ENCODE data around the gene SLC43A3. TPM values are rescaled to one million over a fixed set of nuclear protein-coding genes. Genes with fewer than 3 reads are reported as not detected.

SLC43A3 gene
- 21.4 and 21.9 TPM in 2 replicates for total RNA-seq (2021)
- long read RNA-seq, transcript SLC43A3-203 (14 exons, 2,617 nt) = major isoform, 52 of 113 reads
- long read RNA-seq, partial matches to known transcripts = 7 of 113 reads
- long read RNA-seq, other reads (novel, unspliced or antisense) = 50 of 113 reads

DNA sequence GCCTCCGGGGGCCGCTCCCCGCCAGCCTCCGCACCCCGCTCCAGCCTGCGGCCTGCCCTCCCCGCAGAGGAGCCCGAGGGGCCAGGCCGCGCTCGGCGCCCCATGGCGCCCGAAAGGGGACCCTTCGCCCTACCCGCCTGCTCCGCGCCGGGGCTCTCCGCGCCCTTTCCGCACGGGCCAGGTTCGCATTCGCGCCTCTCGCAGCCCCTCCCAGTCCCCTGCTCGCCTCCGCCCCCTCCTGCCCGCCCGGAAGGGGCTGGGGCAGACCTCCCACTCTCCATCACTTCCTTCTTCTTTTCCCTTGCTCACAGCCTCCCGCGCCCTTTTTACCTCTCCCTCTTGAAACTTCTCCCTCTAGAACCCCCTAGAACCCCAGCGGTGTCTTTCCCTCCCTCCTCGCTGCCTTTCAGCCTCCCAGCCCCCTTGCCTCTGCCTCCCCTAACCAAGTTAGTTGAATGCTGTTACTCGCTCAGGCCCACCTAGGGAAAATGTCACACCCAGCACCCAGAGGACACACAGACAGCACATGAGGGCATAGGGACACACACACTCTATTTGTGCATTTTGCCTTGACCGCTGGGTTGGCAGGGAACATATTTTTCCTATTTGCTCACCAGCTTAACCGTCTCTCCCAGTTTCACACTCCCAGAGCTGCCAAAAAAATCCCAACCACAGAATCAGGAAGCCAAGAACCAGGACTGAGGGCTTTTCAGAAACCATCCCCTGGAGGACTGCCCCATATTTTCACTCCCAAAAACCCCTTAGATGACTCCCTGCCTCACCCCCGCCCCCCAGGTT is at the start of gene SLC43A3:
SLC43A3 (minus strand) TSS at position 193 of the 798 bp plus-strand sequence. CDS start 949 bp downstream, outside the sequence.
- Histone ChIP-seq H3T11ph (ENCODE audit: low read length) (no peak within 1 kb of the TSS), H2BK120ac (ENCODE audit: low read depth, low read length, poor library complexity, severe bottlenecking) (no peak within 1 kb of the TSS), H3K23me2 (ENCODE audit: insufficient read length, low read depth, low read length, poor library complexity, severe bottlenecking) (peaks cover 6% of the 10 kb centered on the region), H3K18ac (ENCODE audit: insufficient read length, low read depth, low read length) (no peak within 1 kb of the TSS), H4K91ac (ENCODE audit: insufficient read length, low read depth, low read length) (no peak within 1 kb of the TSS), H4K20me1 (ENCODE audit: control insufficient read depth, insufficient read depth, insufficient read length) (no peaks in the 10 kb centered on the region), H3K4ac (ENCODE audit: low read depth, low read length) (no peak within 1 kb of the TSS), H3K9ac (ENCODE audit: extremely low read depth, insufficient read length, low read length) (no peak within 1 kb of the TSS), H3K14ac (ENCODE audit: insufficient read depth, low read length) (peak within 1 kb of the TSS; percentile 74; the same call in 1 of the 2 replicates), H4K8ac (replicated peaks; ENCODE audit: insufficient read length, low read depth, low read length) (no peak within 1 kb of the TSS), H2BK15ac (ENCODE audit: low read depth, low read length) (no peak within 1 kb of the TSS), H2BK12ac (ENCODE audit: insufficient read length, low read depth, low read length) (no peak within 1 kb of the TSS), H3K4me2 (ENCODE audit: insufficient read depth, insufficient read length, low read length) (peak within 1 kb of the TSS; percentile 60), H2BK5ac (ENCODE audit: insufficient read length, low read length) (no peak within 1 kb of the TSS), H2AK5ac (ENCODE audit: insufficient read length, low read length) (no peak within 1 kb of the TSS), H3K79me1 (ENCODE audit: insufficient read depth, low read depth, low read length, poor library complexity, severe bottlenecking) (no peaks in the 10 kb centered on the region), H2BK20ac (ENCODE audit: low read depth, low read length, poor library complexity, severe bottlenecking) (no peak within 1 kb of the TSS), H4K5ac (ENCODE audit: insufficient read length, low read depth, low read length) (no peak within 1 kb of the TSS), H3K23ac (ENCODE audit: insufficient read length, low read depth, low read length) (no peak within 1 kb of the TSS), H2AFZ (ENCODE audit: low read length) (no peak within 1 kb of the TSS), H3K56ac (ENCODE audit: insufficient read length, low read depth, low read length) (no peak within 1 kb of the TSS), H3K27ac (ENCODE audit: insufficient read length, low read depth, low read length) (no peak within 1 kb of the TSS), H3K79me2 (ENCODE audit: insufficient read depth, low read length) (no peaks in the 10 kb centered on the region), H3K27me3 (ENCODE audit: insufficient read depth, low read length) (peaks cover 3% of the 10 kb centered on the region; the same call in 1 of the 2 replicates), H3K4me1 (ENCODE audit: insufficient read depth, low read length) (peaks cover 2% of the 10 kb centered on the region; the same call in 1 of the 2 replicates), H3K9me3 (ENCODE audit: control insufficient read depth, low read depth, low read length) (no peaks in the 10 kb centered on the region)
- Mint-ChIP-seq H3K4me1 (peaks cover 27 to 34% of the 10 kb centered on the region in 2 experiments), H3K27me3 (ENCODE audit: low read depth) (peaks cover 43% of the 10 kb centered on the region), H3K4me3 (peak within 1 kb of the TSS; percentile 68 to 83), H3K9me3 (no peaks in the 10 kb centered on the region), H3K36me3 (ENCODE audit: insufficient read depth in 1 of 3, low read depth in 3 of 3) (peaks cover 11 to 21% (median 19%) of the 10 kb centered on the region in 3 experiments; a peak in 6 of 7 replicates), H3K27ac (no peak within 1 kb of the TSS; a peak in 1 of 7 replicates)
- TF ChIP-seq, protein P1, sequence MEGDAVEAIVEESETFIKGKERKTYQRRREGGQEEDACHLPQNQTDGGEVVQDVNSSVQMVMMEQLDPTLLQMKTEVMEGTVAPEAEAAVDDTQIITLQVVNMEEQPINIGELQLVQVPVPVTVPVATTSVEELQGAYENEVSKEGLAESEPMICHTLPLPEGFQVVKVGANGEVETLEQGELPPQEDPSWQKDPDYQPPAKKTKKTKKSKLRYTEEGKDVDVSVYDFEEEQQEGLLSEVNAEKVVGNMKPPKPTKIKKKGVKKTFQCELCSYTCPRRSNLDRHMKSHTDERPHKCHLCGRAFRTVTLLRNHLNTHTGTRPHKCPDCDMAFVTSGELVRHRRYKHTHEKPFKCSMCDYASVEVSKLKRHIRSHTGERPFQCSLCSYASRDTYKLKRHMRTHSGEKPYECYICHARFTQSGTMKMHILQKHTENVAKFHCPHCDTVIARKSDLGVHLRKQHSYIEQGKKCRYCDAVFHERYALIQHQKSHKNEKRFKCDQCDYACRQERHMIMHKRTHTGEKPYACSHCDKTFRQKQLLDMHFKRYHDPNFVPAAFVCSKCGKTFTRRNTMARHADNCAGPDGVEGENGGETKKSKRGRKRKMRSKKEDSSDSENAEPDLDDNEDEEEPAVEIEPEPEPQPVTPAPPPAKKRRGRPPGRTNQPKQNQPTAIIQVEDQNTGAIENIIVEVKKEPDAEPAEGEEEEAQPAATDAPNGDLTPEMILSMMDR (conservative IDR thresholded peaks at IDR 0.05) = 0 out of 3 replicates have a peak, but pooled peaks have one; percentile 14
- peak; percentile 79 for DNase-seq
- WGBS (ENCODE audit: extremely low coverage, insufficient read length, low lambda C conversion rate) = no CpG with 5 or more reads among the region's 39 CpGs

Measured in H9 (cell line).